GM12878 (cell line): Measurements from ENCODE around the gene GNG3. TPM values are rescaled to one million over a fixed set of nuclear protein-coding genes. Genes with fewer than 3 reads are reported as not detected.
"Not testable (repeated sequence)": the region's sequence is repeated elsewhere in the genome, so short reads cannot be mapped to it uniquely, and the experiment has no call there.

ENCODE experiments used
- ATAC-seq: fragments of 200-7000 bp; cut with Tn5 transposase; 3 replicates; pipeline ENCODE4 v1.9.1; 2020; ENCODE audit warnings: mild to moderate bottlenecking, moderate library complexity
- BruUV-seq: library from RNA; stranded (reverse); fragments of 400-500 nt; replicated peaks from 2 replicates; lab custom pipeline; 2021; lab: Mats Ljungman, UMichigan
- CTCF ChIA-PET: fragments of 300-600 bp; sonication (Branson Sonifier 250); formaldehyde crosslinking; extraction: SDS; loops from one replicate; lab custom pipeline; 2021; ENCODE audit warnings: inconsistent platforms; lab: Yijun Ruan, JAX
- POLR2A ChIA-PET: fragments of 350-600 bp; formaldehyde crosslinking; extraction: SDS; loops from one replicate; lab custom pipeline; 2021; ENCODE audit warnings: inconsistent platforms; lab: Charles Lee
- RAD21 ChIA-PET: fragments of 300-600 bp; sonication (Branson Sonifier 250); formaldehyde crosslinking; loops from one replicate; lab custom pipeline; 2023; ENCODE audit warnings: antibody characterized with exemption; ENCODE audit not compliant: unreplicated experiment; lab: Charles Lee
- SMC1A ChIA-PET: fragments of 300-600 bp; sonication (Branson Sonifier 250); formaldehyde crosslinking; loops from one replicate; lab custom pipeline; 2023; ENCODE audit not compliant: unreplicated experiment, uncharacterized antibody; lab: Charles Lee
- DNase-seq: peaks from one replicate; pipeline ENCODE4 v3.0.0-alpha.2; 2011; ENCODE audit warnings: low read depth, low spot score
- FAIRE-seq: peaks from 3 replicates; lab custom pipeline; 2011; peaks lifted over from hg19 to GRCh38; lab: Jason Lieb, UNC
- H2AFZ ChIP-seq: 2 replicates; pipeline ENCODE4 v1.6.0; 2011; ENCODE audit warnings: low read depth, low read length, control low read depth; ENCODE audit not compliant: control insufficient read depth
- H3K27ac ChIP-seq: 2 replicates; pipeline ENCODE4 v1.5.1; 2011; ENCODE audit warnings: control low read depth; ENCODE audit not compliant: control insufficient read depth, insufficient read depth
- H3K27me3 ChIP-seq, 2 experiments: replicated peaks in 1 of 2; 2 replicates each; pipeline versions ENCODE4 v1.6.0 to v1.6.1; 2011; ENCODE audit warnings: low read length in 1 of 2; ENCODE audit not compliant: control insufficient read depth in 2 of 2, insufficient read depth in 2 of 2
- H3K36me3 ChIP-seq, 2 experiments: 2 replicates each; pipeline ENCODE4 v1.5.1; 2011; ENCODE audit warnings: low read length in 1 of 2; ENCODE audit not compliant: control insufficient read depth in 2 of 2, insufficient read depth in 2 of 2
- H3K4me1 ChIP-seq: 2 replicates; pipeline ENCODE4 v1.6.1; 2011; ENCODE audit warnings: mild to moderate bottlenecking, low read length, moderate library complexity, mixed read lengths; ENCODE audit not compliant: control insufficient read depth, insufficient read depth
- H3K4me2 ChIP-seq: 2 replicates; pipeline ENCODE4 v1.6.0; 2011; ENCODE audit warnings: control low read depth; ENCODE audit not compliant: control insufficient read depth, insufficient read depth
- H3K4me3 ChIP-seq: fragments of 200-600 bp; sonication (generic); 2 replicates; pipeline ENCODE4 v1.5.1; 2016
- H3K79me2 ChIP-seq: 2 replicates; pipeline ENCODE4 v1.6.0; 2011; ENCODE audit warnings: low read length; ENCODE audit not compliant: control insufficient read depth, insufficient read depth
- H3K9ac ChIP-seq: 2 replicates; pipeline ENCODE4 v1.8.0; 2011; ENCODE audit warnings: low read length, control low read depth, mixed read lengths; ENCODE audit not compliant: control insufficient read depth, insufficient read depth
- H3K9me3 ChIP-seq: replicated peaks from 3 replicates; pipeline ENCODE4 v1.5.1; 2011; ENCODE audit warnings: mild to moderate bottlenecking, low read length; ENCODE audit not compliant: control insufficient read depth, insufficient read depth
- H4K20me1 ChIP-seq: 2 replicates; pipeline ENCODE4 v1.6.0; 2011; ENCODE audit not compliant: control insufficient read depth, insufficient read depth
- POLR2A ChIP-seq: IDR thresholded peaks from 2 replicates; pipeline ENCODE4 v1.6.1; 2011; ENCODE audit warnings: low read depth, mild to moderate bottlenecking, low read length
- TBL1XR1 ChIP-seq: IDR thresholded peaks from 2 replicates; pipeline ENCODE4 v1.6.1; 2012; ENCODE audit warnings: low read depth, low read length, improper control_type of control experiment
- ZNF207 ChIP-seq: fragments of 450-650 bp; IDR thresholded peaks from 2 replicates; pipeline ENCODE4 v1.6.1; 2014; ENCODE audit warnings: antibody characterized with exemption, mild to moderate bottlenecking, borderline replicate concordance
- WGBS: methylation state at CpG from one replicate; pipeline ENCODE4 v1.1.6; 2016; ENCODE audit warnings: low lambda C conversion rate; ENCODE audit not compliant: insufficient replicate concordance, insufficient coverage; ENCODE audit errors: missing lambda C conversion rate; 5-methylcytosine and 5-hydroxymethylcytosine counted together
- in situ Hi-C: fragments of 300-500 bp; cut with MboI; formaldehyde crosslinking; loops from 9 replicates; pipeline ENCODE4 v1.14.3; 2018; ENCODE audit warnings: mixed read lengths
- intact Hi-C: fragments of 100-400 bp; cut with micrococcal nuclease; formaldehyde crosslinking; loops from one replicate; pipeline ENCODE4 v1.14.2; 2022; ENCODE audit not compliant: unreplicated experiment
- polyA plus RNA-seq, 11 experiments: library from polyadenylated mRNA; depleted of rRNA in 4 of 11; unstranded in 6 of 11; stranded (reverse) in 5 of 11; fragments of >200 nt; fragmentation: Nextera tagmentation in 4 of 11; fragmentation: Illumina TruSeq in 1 of 11; extraction: Ambion mirVana in 4 of 11; extraction: Trizol in 1 of 11; gene quantifications; 1 replicate in 1 of 11; 2 replicates in 10 of 11; pipeline versions ENCODE4 v1.2.1 to v1.2.3, GENCODE V29; 2011 to 2016; ENCODE audit warnings: inconsistent platforms in 2 of 11, missing spikeins in 2 of 11, low read depth in 1 of 11
- total RNA-seq, 4 experiments: library from RNA; depleted of rRNA in 3 of 4; stranded (reverse); fragments of >200 nt in 3 of 4; fragmentation: Illumina TruSeq in 1 of 4; extraction: Trizol in 1 of 4; gene quantifications; 2 replicates each; pipeline versions ENCODE4 v1.2.1 to v1.2.3, GENCODE V29; 2013 to 2021

The GNG3 gene
- total and polyA plus RNA-seq, 10 of the 15 experiments (the other 5 are each of a cell fraction or from before 2014, with no cell fraction given): 0.27 to 0.83 (median 0.57) TPM; not detected in 5

DNA sequence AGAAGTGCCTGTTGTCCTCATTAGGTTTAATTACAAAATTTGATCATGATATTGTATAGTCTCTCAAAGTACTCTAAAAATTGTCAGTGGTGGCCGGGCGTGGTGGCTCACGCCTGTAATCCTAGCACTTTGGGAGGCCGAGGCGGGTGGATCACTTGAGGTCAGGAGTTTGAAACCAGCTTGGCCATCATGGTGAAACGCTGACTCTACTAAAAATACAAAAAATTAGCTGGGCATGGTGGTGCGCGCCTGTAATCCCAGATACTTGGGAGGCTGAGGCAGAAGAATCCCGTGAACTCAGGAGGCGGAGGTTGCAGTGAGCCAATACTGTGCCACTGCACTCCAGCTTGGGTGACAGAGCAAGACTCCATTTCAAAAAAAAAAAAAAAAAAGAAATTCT lies 32.1 kb upstream of the GNG3 start:
- ChIA-PET POLR2A (interaction anchor here (0.6 to 16.2 kb wide), 8 partner anchors 10 to 834 kb away, joined by 3 to 295 read pairs (median 5); partner anchors contain the start of genes C11orf98, CSKMT, GANAB and INTS5), RAD21 (interaction anchor here (0.7 kb wide), 1 partner anchor 8 kb away, joined by 3 read pairs; no protein-coding TSS in a partner anchor), SMC1A (interaction anchor here (0.9 kb wide), 1 partner anchor 18 kb away, joined by 3 read pairs; no protein-coding TSS in a partner anchor), CTCF (interaction anchor here (0.7 to 1.2 kb wide), 2 partner anchors 10 to 95 kb away, joined by 3 to 6 read pairs; partner anchors contain the start of genes C11orf98 and CSKMT)
- Histone ChIP-seq H3K36me3 (peaks cover 0 to 10% of the 10 kb centered on the region in 2 experiments; a peak in 1 of 4 replicates), H3K79me2 (peaks cover 45% of the 10 kb centered on the region), H3K4me1 (peaks cover 18% of the 10 kb centered on the region)
- H4K20me1 ChIP-seq, ATAC-seq, BruUV-seq, H3K4me2 ChIP-seq, in situ Hi-C loops, DNase-seq, H3K9me3 ChIP-seq, H3K27ac ChIP-seq, intact Hi-C loops, FAIRE-seq, H2AFZ ChIP-seq, H3K4me3 ChIP-seq, H3K27me3 ChIP-seq, H3K9ac ChIP-seq: not testable (repeated sequence)
- 96% methylated on average over 10 of the region's 10 CpGs for WGBS

DNA sequence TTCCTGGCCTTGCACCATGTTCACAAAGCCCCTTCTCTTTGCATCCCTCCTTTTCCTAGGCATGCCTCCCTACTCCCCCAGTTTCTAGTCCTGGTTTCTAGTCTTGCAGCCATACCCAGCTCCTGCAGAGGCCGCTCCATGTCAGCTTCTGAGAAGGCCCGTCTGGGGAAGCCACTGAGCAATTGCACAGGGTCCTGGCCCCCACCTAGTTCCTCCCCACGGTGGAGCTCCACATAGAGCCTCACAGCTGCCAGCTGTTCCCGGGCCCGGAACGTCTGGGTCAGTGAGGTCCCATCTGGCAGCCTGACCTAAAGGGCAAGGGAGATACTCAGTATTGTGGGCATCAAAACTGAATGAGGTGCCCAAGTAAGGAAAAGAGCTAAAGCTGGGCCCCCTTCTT lies 30.8 kb upstream of the GNG3 start:
- peak; percentile 36; the same call in 1 of the 2 replicates for TF ChIP-seq POLR2A
- no peak for TF ChIP-seq TBL1XR1
- TF ChIP-seq ZNF207: no peak
- TF ChIP-seq, all 136 proteins: peak for 1
- ChIA-PET RAD21 (interaction anchor here (1.1 kb wide), 1 partner anchor 17 kb away, joined by 3 read pairs; no protein-coding TSS in a partner anchor), SMC1A (interaction anchor here (0.6 to 1.4 kb wide), 2 partner anchors 10 to 233 kb away, joined by 3 read pairs; no protein-coding TSS in a partner anchor), CTCF (interaction anchor here (0.9 to 1.9 kb wide), 6 partner anchors 9 to 286 kb away, joined by 3 to 5 read pairs (median 4); partner anchors contain the start of gene TUT1), POLR2A (interaction anchor here (1.0 to 16.2 kb wide), 4 partner anchors 11 to 85 kb away, joined by 3 to 295 read pairs (median 44); partner anchors contain the start of genes C11orf98, CSKMT, GANAB and INTS5)
- FAIRE-seq: no peak
- no peak overlapping the region; the same call in 1 of the 2 replicates for H3K4me2 ChIP-seq
- in situ Hi-C loops: no loop called here
- no peak for DNase-seq
- H3K27me3 ChIP-seq: no peaks in the 10 kb centered on the region
- no TSS peak for BruUV-seq
- no peak overlapping the region for H2AFZ ChIP-seq
- H3K9me3 ChIP-seq: no peaks in the 10 kb centered on the region
- H4K20me1 ChIP-seq: no peaks in the 10 kb centered on the region; the same call in 1 of the 2 replicates
- no peak overlapping the region for H3K27ac ChIP-seq
- peaks cover 18% of the 10 kb centered on the region for H3K4me1 ChIP-seq
- no peak for ATAC-seq
- H3K79me2 ChIP-seq: peaks cover 34% of the 10 kb centered on the region
- no peak overlapping the region for H3K4me3 ChIP-seq
- H3K9ac ChIP-seq: no peak overlapping the region
- intact Hi-C loops: no loop called here
- 77% methylated on average over 6 of the region's 6 CpGs for WGBS
- peaks cover 0 to 10% of the 10 kb centered on the region in 2 experiments; a peak in 1 of 4 replicates for H3K36me3 ChIP-seq
